A673 (cell line): ENCODE measurements around the gene CRK. TPM values are rescaled to one million over a fixed set of nuclear protein-coding genes. Genes with fewer than 3 reads are reported as not detected.
"Not testable (repeated sequence)": the region's sequence is repeated elsewhere in the genome, so short reads cannot be mapped to it uniquely, and the experiment has no call there.

Experiments used
- BruUV-seq: library from RNA; stranded (reverse); fragments of 400-500 nt; replicated peaks from 2 replicates; lab custom pipeline; 2021; lab: Mats Ljungman, UMichigan
- CTCF ChIA-PET: fragments of 300-600 bp; sonication (Branson Sonifier 250); formaldehyde crosslinking; loops from one replicate; lab custom pipeline; 2022; ENCODE audit warnings: antibody characterized with exemption; lab: Charles Lee
- POLR2A ChIA-PET: fragments of 300-600 bp; sonication (Branson Sonifier 250); formaldehyde crosslinking; loops from one replicate; lab custom pipeline; 2022; ENCODE audit warnings: antibody characterized with exemption; ENCODE audit not compliant: low non-redundant PET; lab: Charles Lee
- DNase-seq: peaks from one replicate; pipeline ENCODE4 v3.0.0-alpha.2; 2015; ENCODE audit warnings: low spot score
- H3K27ac ChIP-seq: fragments of 200-600 bp; sonication (generic); 2 replicates; pipeline ENCODE4 v1.5.1; 2016; ENCODE audit warnings: mixed run types, low read depth, mild to moderate bottlenecking, mixed read lengths, antibody characterized with exemption, low read length; ENCODE audit not compliant: poor library complexity, severe bottlenecking
- H3K27me3 ChIP-seq: fragments of 200-600 bp; sonication (generic); replicated peaks from 2 replicates; pipeline ENCODE4 v1.6.1; 2017; ENCODE audit warnings: mixed run types, low read depth, mild to moderate bottlenecking, mixed read lengths, antibody characterized with exemption, low read length; ENCODE audit not compliant: insufficient read depth, poor library complexity
- H3K36me3 ChIP-seq: fragments of 200-600 bp; sonication (generic); 2 replicates; pipeline ENCODE4 v1.6.1; 2016; ENCODE audit warnings: mixed run types, mild to moderate bottlenecking, mixed read lengths, antibody characterized with exemption, low read length; ENCODE audit not compliant: insufficient read depth, poor library complexity, severe bottlenecking
- H3K4me1 ChIP-seq: fragments of 200-600 bp; sonication (generic); 2 replicates; pipeline ENCODE4 v1.6.1; 2017; ENCODE audit warnings: mixed run types, mild to moderate bottlenecking, mixed read lengths, antibody characterized with exemption, low read length; ENCODE audit not compliant: insufficient read depth, poor library complexity, severe bottlenecking
- H3K4me3 ChIP-seq: fragments of 200-600 bp; sonication (generic); 2 replicates; pipeline ENCODE4 v1.5.1; 2016; ENCODE audit warnings: low read depth, mixed run types, mild to moderate bottlenecking, mixed read lengths, low read length; ENCODE audit not compliant: poor library complexity, severe bottlenecking
- H3K9me3 ChIP-seq: fragments of 200-600 bp; sonication (generic); 2 replicates; pipeline ENCODE4 v1.6.1; 2016; ENCODE audit warnings: mixed run types, low read depth, mild to moderate bottlenecking, mixed read lengths, antibody characterized with exemption, low read length; ENCODE audit not compliant: poor library complexity, severe bottlenecking
- EZH2 ChIP-seq: fragments of 200-600 bp; sonication (generic); IDR thresholded peaks from 2 replicates; pipeline ENCODE4 v1.6.1; 2017; ENCODE audit warnings: borderline replicate concordance, low read depth, mild to moderate bottlenecking, mixed read lengths, antibody characterized with exemption, low read length; ENCODE audit not compliant: poor library complexity, severe bottlenecking
- intact Hi-C: fragments of 100-400 bp; cut with micrococcal nuclease; formaldehyde crosslinking; loops from one replicate; pipeline ENCODE4 v1.10.0; 2022; ENCODE audit not compliant: unreplicated experiment
- total RNA-seq: library from RNA; stranded (reverse); gene quantifications from 2 replicates; pipeline ENCODE4 v1.2.3, GENCODE V29; 2021
- TF ChIP-seq, protein P1 (sequence below): fragments of 300-800, 200-600 bp; sonication (generic); conservative IDR thresholded peaks from 2 replicates; pipeline ENCODE4 v1.5.1; 2017; ENCODE audit warnings: low read depth, mild to moderate bottlenecking, antibody characterized with exemption, low read length, moderate library complexity, mixed read lengths

CRK gene
- total RNA-seq, 1 experiment from 2014 or later = 85.9 TPM

DNA sequence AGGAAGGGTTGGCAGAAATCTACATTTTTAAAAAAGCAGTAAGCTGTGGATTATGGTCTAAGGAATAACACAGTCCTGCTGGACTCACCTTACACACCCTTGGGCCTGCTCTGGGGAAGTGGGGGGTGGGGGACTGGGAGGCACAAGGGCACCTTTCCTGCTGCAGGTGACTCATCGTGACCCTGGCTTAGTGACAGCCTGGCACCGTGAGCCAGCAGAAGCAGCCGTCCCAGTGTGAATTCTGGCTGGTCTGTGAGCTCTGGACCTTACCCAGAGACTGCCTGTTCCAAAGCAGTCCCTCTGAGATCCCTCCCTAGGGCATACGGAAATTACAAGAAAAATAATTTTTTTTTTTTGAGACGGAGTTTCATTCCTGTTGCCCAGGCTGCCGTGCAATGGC, 4.2 kb upstream of the CRK start:
- intact Hi-C loops = no loop called here
- no peak for TF ChIP-seq EZH2

DNA sequence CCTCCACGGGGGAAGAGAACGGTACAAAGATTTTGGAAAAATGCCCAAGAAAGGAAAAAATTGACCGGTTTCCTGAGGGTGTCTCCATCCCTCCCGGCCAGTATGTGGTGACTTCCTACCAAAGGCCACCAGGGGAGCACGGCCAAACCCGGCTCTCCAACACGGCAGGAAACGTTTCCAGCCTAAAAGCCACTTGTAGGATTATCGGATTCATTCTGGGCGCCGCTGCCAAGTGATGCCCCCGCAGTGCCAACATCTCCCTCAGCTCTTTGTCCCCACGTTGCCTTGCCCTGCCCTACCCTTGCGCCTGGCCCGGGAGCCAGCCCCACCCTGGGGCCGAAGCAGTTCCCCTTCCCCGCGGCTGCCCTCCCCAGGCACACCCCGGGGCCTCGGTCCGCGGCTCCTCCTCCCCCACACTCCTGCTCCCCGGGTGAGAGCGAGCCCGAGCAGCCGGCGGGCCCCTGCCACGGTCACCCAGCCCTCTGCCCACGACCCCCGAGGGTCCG, 688 bp downstream of the CRK start:
- H3K36me3 ChIP-seq = peaks cover 15% of the 10 kb centered on the region
- ChIA-PET CTCF (interaction anchor here (0.6 to 1.9 kb wide), 2 partner anchors 61 to 475 kb away, joined by 4 to 9 read pairs; partner anchors contain the start of gene INPP5K), POLR2A (no interaction called here)
- no peaks in the 10 kb centered on the region for H3K9me3 ChIP-seq
- peaks cover 6% of the 10 kb centered on the region for H3K4me1 ChIP-seq
- peak overlapping the region; percentile 99 for H3K27ac ChIP-seq
- BruUV-seq = no TSS peak
- TF ChIP-seq, protein P1, sequence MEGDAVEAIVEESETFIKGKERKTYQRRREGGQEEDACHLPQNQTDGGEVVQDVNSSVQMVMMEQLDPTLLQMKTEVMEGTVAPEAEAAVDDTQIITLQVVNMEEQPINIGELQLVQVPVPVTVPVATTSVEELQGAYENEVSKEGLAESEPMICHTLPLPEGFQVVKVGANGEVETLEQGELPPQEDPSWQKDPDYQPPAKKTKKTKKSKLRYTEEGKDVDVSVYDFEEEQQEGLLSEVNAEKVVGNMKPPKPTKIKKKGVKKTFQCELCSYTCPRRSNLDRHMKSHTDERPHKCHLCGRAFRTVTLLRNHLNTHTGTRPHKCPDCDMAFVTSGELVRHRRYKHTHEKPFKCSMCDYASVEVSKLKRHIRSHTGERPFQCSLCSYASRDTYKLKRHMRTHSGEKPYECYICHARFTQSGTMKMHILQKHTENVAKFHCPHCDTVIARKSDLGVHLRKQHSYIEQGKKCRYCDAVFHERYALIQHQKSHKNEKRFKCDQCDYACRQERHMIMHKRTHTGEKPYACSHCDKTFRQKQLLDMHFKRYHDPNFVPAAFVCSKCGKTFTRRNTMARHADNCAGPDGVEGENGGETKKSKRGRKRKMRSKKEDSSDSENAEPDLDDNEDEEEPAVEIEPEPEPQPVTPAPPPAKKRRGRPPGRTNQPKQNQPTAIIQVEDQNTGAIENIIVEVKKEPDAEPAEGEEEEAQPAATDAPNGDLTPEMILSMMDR = peak; percentile 42; the same call in 1 of the 2 replicates
- no peak for TF ChIP-seq EZH2
- intact Hi-C loops = loop anchor here (10.0 kb wide), 1 partner anchor 91 kb away; no protein-coding TSS in a partner anchor
- peak overlapping the region; percentile 100 for H3K4me3 ChIP-seq
- H3K27me3 ChIP-seq = no peaks in the 10 kb centered on the region
- DNase-seq = peak; percentile 74

More for the DNA sequence above, 4.2 kb upstream of the CRK start:
- H3K9me3 ChIP-seq = no peaks in the 10 kb centered on the region
- H3K27ac ChIP-seq = peak overlapping the region; percentile 10
- POLR2A ChIA-PET = interaction anchor here (0.5 to 0.7 kb wide), 2 partner anchors 43 to 91 kb away, joined by 4 read pairs; no protein-coding TSS in a partner anchor
- no TSS peak for BruUV-seq
- CTCF ChIA-PET = no interaction called here
- no peak overlapping the region for H3K4me3 ChIP-seq
- H3K36me3 ChIP-seq = peaks cover 11% of the 10 kb centered on the region
- no peaks in the 10 kb centered on the region for H3K27me3 ChIP-seq
- H3K4me1 ChIP-seq = peaks cover 17% of the 10 kb centered on the region
- no peak for DNase-seq

DNA sequence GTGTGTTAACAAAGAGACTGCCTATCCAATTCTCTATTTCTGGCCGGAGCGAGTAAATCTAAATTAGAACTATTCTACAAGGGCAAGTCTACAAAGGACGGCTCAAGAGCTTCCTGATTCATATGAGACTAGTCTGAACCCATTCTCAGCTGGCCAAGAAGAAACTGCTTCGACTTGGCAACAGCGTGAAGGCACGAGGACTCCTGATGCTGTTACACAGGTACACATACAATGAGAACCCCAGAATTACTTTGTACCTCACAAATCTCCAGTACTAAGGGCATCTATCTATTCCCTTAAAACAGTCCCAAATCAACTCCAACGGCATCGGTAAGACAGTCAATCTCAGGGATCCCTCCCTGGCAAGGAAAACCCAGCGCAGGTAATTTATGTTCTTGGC, 1.5 kb downstream of the CRK start:
- H3K4me3 ChIP-seq = peak overlapping the region; percentile 100
- BruUV-seq = no TSS peak
- POLR2A ChIA-PET = no interaction called here
- H3K36me3 ChIP-seq = peaks cover 15% of the 10 kb centered on the region
- CTCF ChIA-PET = interaction anchor here (1.9 kb wide), 1 partner anchor 61 kb away, joined by 9 read pairs; the partner anchor contains the start of gene INPP5K
- no peaks in the 10 kb centered on the region for H3K9me3 ChIP-seq
- no peak for DNase-seq
- TF ChIP-seq EZH2 = no peak
- TF ChIP-seq, protein P1 = no peak
- intact Hi-C loops = loop anchor here (10.0 kb wide), 1 partner anchor 90 kb away; no protein-coding TSS in a partner anchor
- peak overlapping the region; percentile 99 for H3K27ac ChIP-seq
- peaks cover 6% of the 10 kb centered on the region for H3K4me1 ChIP-seq
- no peaks in the 10 kb centered on the region for H3K27me3 ChIP-seq

DNA sequence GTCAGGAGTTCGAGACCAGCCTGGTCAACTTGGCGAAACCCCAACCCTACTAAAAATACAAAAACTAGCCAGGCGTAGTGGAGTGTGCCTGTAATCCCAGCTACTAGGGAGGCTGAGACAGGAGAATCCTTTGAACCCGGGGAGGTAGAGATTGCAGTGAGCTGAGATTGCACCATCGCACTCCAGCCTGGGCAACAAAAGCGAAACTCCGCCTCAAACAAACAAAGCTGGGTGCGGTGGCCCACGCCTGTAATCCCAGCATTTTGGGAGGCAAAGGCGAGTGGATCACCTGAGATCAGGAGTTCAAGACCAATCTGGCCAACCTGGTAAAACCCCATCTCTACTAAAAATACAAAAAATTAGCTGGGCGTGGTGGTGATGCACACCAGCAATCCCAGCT, 2.3 kb downstream of the CRK start:
- POLR2A ChIA-PET, H3K4me3 ChIP-seq, H3K27ac ChIP-seq, CTCF ChIA-PET, H3K4me1 ChIP-seq, H3K9me3 ChIP-seq, H3K27me3 ChIP-seq, DNase-seq, BruUV-seq: not testable (repeated sequence)
- peaks cover 15% of the 10 kb centered on the region for H3K36me3 ChIP-seq
- intact Hi-C loops = loop anchor here (10.0 kb wide), 1 partner anchor 89 kb away; no protein-coding TSS in a partner anchor
